T-cell (primary cell): ENCODE results near the gene TRMT1. TPM values are rescaled to one million over a fixed set of nuclear protein-coding genes. Genes with fewer than 3 reads are reported as not detected.

ENCODE experiments used
- ATAC-seq, 4 experiments: fragments of 200-7000 bp in 3 of 4; fragments of 150-1000 bp in 1 of 4; cut with Tn5 transposase; replicated peaks in 1 of 4; 1 replicate in 3 of 4; 2 replicates in 1 of 4; pipeline ENCODE4 v1.10.0; 2021; ENCODE audit warnings: moderate library complexity in 3 of 4, mild to moderate bottlenecking in 2 of 4, moderate number of reproducible peaks in 1 of 4
- CTCF ChIA-PET, 2 donors: fragments of 300-600 bp; sonication (Branson Sonifier 250); formaldehyde crosslinking; loops; one replicate each; lab custom pipeline; 2022; ENCODE audit warnings: antibody characterized with exemption in 2 of 2; lab: Charles Lee
- POLR2A ChIA-PET, 2 donors: fragments of 300-600 bp; sonication (Branson Sonifier 250); formaldehyde crosslinking; loops; one replicate each; lab custom pipeline; 2022; ENCODE audit warnings: antibody characterized with exemption in 2 of 2; lab: Charles Lee
- DNase-seq, 35 experiments: peaks; one replicate each; pipeline versions ENCODE4 v3.0.0 to v3.0.0-alpha.2; 2013 to 2023
- H3K27ac ChIP-seq: one replicate; pipeline ENCODE4 v1.5.1; 2013; ENCODE audit warnings: low read length
- H3K27me3 ChIP-seq, 2 experiments: replicated peaks in 1 of 2; 1 replicate in 1 of 2; 2 replicates in 1 of 2; pipeline versions ENCODE4 v1.6.1 to v1.7.0; 2013; ENCODE audit warnings: low read length in 1 of 2, mixed read lengths in 1 of 2; ENCODE audit not compliant: control insufficient read depth in 2 of 2, insufficient read depth in 2 of 2; ENCODE audit errors: extremely low read depth in 1 of 2
- H3K36me3 ChIP-seq, 2 donors: 1 replicate in 1 of 2; 2 replicates in 1 of 2; pipeline versions ENCODE4 v1.6.1 to v1.7.0; 2013; ENCODE audit warnings: low read length in 1 of 2; ENCODE audit not compliant: control insufficient read depth in 2 of 2, insufficient read depth in 1 of 2; ENCODE audit errors: extremely low read depth in 1 of 2
- H3K4me1 ChIP-seq, 2 experiments: 1 replicate in 1 of 2; 2 replicates in 1 of 2; pipeline versions ENCODE4 v1.6.1 to v1.7.0; 2013; ENCODE audit warnings: low read length in 2 of 2, mixed read lengths in 1 of 2; ENCODE audit not compliant: insufficient read depth in 2 of 2, control insufficient read depth in 1 of 2; ENCODE audit errors: extremely low read depth in 1 of 2
- H3K4me3 ChIP-seq, 2 donors: 1 replicate in 1 of 2; 2 replicates in 1 of 2; pipeline versions ENCODE4 v1.5.1 to v1.7.0; 2013; ENCODE audit warnings: mild to moderate bottlenecking in 2 of 2, low read length in 1 of 2, moderate library complexity in 1 of 2; ENCODE audit not compliant: control insufficient read depth in 1 of 2; ENCODE audit errors: extremely low read depth in 1 of 2
- H3K9me3 ChIP-seq: 2 replicates; pipeline ENCODE4 v1.7.0; 2013
- H3K27ac Mint-ChIP-seq, 2 donors: one replicate each; pipeline ENCODE4 v1.8.0; 2020 to 2021; ENCODE audit warnings: mild to moderate bottlenecking in 2 of 2, mixed read lengths in 2 of 2
- H3K27me3 Mint-ChIP-seq, 2 donors: one replicate each; pipeline ENCODE4 v1.8.0; 2021 to 2022; ENCODE audit warnings: mixed read lengths in 2 of 2
- H3K36me3 Mint-ChIP-seq: one replicate; pipeline ENCODE4 v1.8.0; 2021; ENCODE audit warnings: mixed read lengths
- H3K4me1 Mint-ChIP-seq, 3 donors: one replicate each; pipeline ENCODE4 v1.8.0; 2020 to 2022; ENCODE audit warnings: mixed read lengths in 3 of 3, mild to moderate bottlenecking in 1 of 3
- H3K4me3 Mint-ChIP-seq, 3 donors: one replicate each; pipeline ENCODE4 v1.8.0; 2020 to 2022; ENCODE audit warnings: mild to moderate bottlenecking in 3 of 3, mixed read lengths in 3 of 3, moderate library complexity in 3 of 3
- H3K9me3 Mint-ChIP-seq, 3 donors: one replicate each; pipeline ENCODE4 v1.8.0; 2020 to 2022; ENCODE audit warnings: mixed read lengths in 3 of 3
- whole genome bisulfite sequencing: methylation state at CpG from one replicate; pipeline ENCODE4 v1.1.5; 2013; ENCODE audit warnings: missing lambda C conversion rate; ENCODE audit not compliant: insufficient coverage; 5-methylcytosine and 5-hydroxymethylcytosine counted together
- total RNA-seq, 35 experiments: library from RNA in 6 of 35; stranded (reverse) in 6 of 35; fragments of 120-200 nt in 1 of 35; gene quantifications; one replicate each; pipeline versions ENCODE4 v1.2.1 to v1.2.4 and lab custom pipeline; 2013 to 2026

The TRMT1 gene
- total RNA-seq, 5 donors from 2014 or later (not counting 1 experiment from before 2014, with no cell fraction given) = 68.9 to 121 (median 95.6) TPM

DNA sequence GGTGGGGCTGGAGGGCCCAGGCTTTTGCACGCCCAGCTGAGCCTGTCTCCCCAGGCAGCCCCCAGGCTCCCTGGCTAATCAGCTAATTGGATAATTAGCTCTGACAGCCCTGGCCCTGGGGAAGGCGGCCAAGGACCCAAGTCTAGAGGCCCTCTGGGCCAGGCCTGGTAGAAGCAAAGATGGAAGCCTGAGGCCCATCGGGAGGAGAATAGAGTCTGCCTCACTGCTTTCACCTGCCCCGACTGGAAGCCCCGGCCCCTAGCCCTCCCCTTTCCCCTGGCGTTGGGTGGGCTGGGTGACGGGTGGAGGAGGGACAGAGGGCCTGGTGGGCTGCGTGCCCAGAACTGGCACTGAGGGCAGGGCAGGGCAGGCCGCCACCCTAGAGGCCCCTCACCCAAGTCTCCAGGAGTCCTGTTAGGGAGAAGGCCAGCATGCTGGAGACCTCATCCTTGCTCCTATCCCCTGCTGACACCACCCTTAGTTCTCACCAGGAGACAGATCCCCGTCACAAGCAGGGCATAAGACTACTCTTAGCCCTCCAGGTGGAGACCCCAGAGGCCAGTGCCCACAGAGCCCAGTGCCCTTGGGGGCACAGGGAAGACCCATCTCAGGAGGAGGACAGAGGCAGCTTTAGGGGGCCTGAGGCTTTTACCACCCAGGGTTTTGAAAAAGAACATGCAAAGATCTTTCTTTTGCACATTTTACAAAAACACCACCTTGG, 25.9 kb downstream of the TRMT1 start:
- Histone ChIP-seq H3K4me3 (no peak overlapping the region), H3K36me3 (no peaks in the 10 kb centered on the region), H3K27me3 (peaks cover 0 to 28% of the 10 kb centered on the region in 2 experiments), H3K27ac (no peak overlapping the region), H3K9me3 (no peaks in the 10 kb centered on the region), H3K4me1 (peaks cover 4 to 15% of the 10 kb centered on the region in 2 experiments)
- no peak for DNase-seq
- peaks cover 0 to 4% of the 10 kb centered on the region in 2 donors for H3K27me3 Mint-ChIP-seq
- peaks cover 4 to 10% (median 9%) of the 10 kb centered on the region in 3 donors for H3K4me1 Mint-ChIP-seq
- CTCF ChIA-PET = no interaction called here
- ATAC-seq = no peak
- H3K4me3 Mint-ChIP-seq = no peak overlapping the region
- H3K9me3 Mint-ChIP-seq = no peaks in the 10 kb centered on the region
- WGBS = 84% methylated on average over 2 of the region's 10 CpGs
- H3K36me3 Mint-ChIP-seq = no peaks in the 10 kb centered on the region
- POLR2A ChIA-PET = no interaction called here
- peak overlapping the region in 1 of 2 donors; percentile 11 for H3K27ac Mint-ChIP-seq

DNA sequence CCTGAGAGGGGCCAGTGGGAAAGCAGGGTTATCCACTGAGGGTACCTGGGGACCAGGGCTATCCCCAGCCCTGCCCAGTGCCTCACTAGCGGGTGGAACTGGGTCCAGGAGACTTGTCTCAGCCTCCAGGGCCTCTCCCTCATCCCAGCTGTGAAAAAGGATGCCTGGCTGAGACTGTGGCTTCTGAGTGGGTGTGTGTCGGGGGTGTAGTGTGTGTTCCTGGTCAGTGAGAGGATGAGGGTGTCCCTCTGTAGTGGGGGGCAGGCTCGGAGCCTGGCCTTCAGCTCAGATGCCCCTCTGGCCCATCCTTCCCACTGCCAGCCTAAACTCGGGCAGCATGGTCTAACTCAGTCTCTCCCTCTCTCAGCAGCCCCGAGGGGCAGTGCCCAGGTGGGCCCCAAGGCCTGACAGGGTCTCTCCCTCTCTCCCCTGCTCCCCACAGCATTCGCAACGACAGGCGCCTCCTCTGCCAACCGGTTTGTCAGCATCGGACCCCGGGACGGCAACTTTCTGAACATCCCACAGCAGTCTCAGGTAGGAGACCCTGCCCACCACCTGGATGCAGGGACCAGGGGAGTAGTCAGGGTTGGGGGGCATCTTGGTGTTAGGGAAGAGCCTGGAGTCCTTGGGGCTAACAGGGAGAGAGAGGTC, 26.6 kb downstream of the TRMT1 start:
- no peaks in the 10 kb centered on the region for H3K9me3 Mint-ChIP-seq
- no peak overlapping the region for H3K27ac ChIP-seq
- H3K36me3 Mint-ChIP-seq = no peaks in the 10 kb centered on the region
- peaks cover 0 to 26% of the 10 kb centered on the region in 2 experiments for H3K27me3 ChIP-seq
- H3K4me3 ChIP-seq = no peak overlapping the region
- no peak overlapping the region for H3K4me3 Mint-ChIP-seq
- H3K9me3 ChIP-seq = no peaks in the 10 kb centered on the region
- peaks cover 4 to 10% (median 9%) of the 10 kb centered on the region in 3 donors for H3K4me1 Mint-ChIP-seq
- H3K27ac Mint-ChIP-seq = no peak overlapping the region
- peaks cover 0 to 4% of the 10 kb centered on the region in 2 donors for H3K27me3 Mint-ChIP-seq
- ChIA-PET CTCF (no interaction called here), POLR2A (no interaction called here)
- peaks cover 2 to 8% of the 10 kb centered on the region in 2 experiments for H3K4me1 ChIP-seq
- ATAC-seq = no peak
- 70% methylated on average over 3 of the region's 12 CpGs for WGBS
- DNase-seq = no peak
- no peaks in the 10 kb centered on the region for H3K36me3 ChIP-seq

DNA sequence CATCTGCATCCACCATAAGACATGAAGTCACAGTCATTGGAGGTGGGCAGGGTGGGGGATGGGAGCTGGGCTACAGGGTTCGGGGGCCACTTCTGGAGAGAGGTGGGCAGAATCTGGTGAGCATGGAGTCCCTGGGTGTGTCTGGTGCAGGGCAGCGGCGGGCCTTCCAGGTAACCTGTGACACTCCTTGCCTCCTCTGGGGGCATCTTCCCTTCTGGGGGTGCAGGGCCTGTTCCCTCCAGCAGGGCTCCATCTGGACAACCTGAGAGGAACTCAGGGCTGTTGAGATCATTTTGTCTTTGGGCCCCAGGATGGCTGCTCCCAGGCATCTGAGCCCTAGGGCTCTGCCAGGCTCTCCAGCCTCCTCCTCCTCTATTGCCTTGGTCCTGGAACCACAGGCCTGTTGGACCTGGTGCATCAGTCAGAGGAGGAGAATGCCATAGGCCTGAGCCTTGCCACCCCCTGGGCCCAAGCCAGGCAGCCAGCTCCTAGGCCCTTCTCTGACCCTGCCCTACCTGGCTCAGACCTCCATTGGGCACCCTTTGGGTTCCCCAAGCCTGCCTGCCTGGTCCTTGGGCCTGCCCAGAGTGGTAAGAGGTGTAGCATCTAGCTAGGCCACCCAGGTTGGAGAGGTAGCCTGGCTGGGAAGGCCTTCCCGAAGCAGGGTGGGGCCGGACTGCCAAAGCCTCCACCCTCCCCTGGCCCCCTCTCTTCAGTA, 27.2 kb downstream of the TRMT1 start:
- H3K27me3 Mint-ChIP-seq = peaks cover 0 to 1% of the 10 kb centered on the region in 2 donors
- no peak overlapping the region for H3K4me3 ChIP-seq
- H3K27ac ChIP-seq = no peak overlapping the region
- H3K4me3 Mint-ChIP-seq = no peak overlapping the region
- peaks cover 2 to 4% (median 3%) of the 10 kb centered on the region in 3 donors for H3K4me1 Mint-ChIP-seq
- 76% methylated on average over 3 of the region's 5 CpGs for WGBS
- ATAC-seq = peak in 1 of 4 experiments; percentile 55
- ChIA-PET CTCF (interaction anchor here in 1 of 2 donors (0.5 kb wide), 1 partner anchor 501 kb away, joined by 3 read pairs; no protein-coding TSS in a partner anchor), POLR2A (no interaction called here)
- peaks cover 0 to 4% of the 10 kb centered on the region in 2 experiments for H3K4me1 ChIP-seq
- no peaks in the 10 kb centered on the region for H3K36me3 Mint-ChIP-seq
- no peaks in the 10 kb centered on the region for H3K36me3 ChIP-seq
- DNase-seq = peak in 6 of 35 experiments; percentile 28 to 41 (median 35)
- no peaks in the 10 kb centered on the region for H3K9me3 Mint-ChIP-seq
- no peaks in the 10 kb centered on the region for H3K9me3 ChIP-seq
- H3K27me3 ChIP-seq = peaks cover 0 to 20% of the 10 kb centered on the region in 2 experiments
- no peak overlapping the region for H3K27ac Mint-ChIP-seq

DNA sequence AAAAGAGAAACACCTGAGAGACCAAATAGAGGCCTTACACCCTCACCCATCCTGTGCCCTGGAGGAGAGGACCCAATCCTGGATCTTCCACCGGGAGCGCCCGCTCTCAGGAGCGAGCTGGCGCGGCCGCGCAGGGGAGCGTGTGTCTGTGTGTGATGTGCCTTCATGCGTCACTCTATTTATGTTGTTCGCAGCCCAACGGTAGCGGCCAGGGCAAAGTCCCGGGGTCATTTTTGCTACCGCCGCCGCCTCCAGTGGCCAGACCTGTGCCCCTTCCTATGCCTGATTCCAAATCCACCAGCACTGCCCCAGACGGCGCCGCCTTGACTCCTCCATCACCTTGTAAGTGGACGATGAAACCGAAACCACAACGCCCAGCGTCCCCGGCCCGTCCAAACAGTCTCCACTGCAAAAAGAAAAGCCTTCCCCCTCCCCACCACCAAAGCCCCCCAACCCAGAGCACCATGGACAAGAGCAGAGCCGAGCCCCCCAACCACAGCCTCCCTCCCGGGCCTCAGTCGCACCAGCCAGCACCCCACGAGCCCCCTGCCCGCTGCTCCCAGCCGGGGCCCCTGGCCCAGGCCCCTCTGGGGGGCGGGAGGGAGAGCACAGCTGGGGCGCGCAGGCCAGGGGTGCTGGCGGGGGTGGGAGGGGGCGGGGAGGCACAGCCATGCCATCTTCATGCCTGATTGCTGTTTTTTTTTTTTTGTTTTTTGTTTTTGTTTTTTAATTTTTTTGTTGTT, 28.6 kb downstream of the TRMT1 start:
- Histone ChIP-seq H3K4me3 (no peak overlapping the region), H3K9me3 (no peaks in the 10 kb centered on the region), H3K4me1 (no peaks in the 10 kb centered on the region), H3K36me3 (no peaks in the 10 kb centered on the region), H3K27ac (no peak overlapping the region), H3K27me3 (peaks cover 0 to 13% of the 10 kb centered on the region in 2 experiments)
- 90% methylated on average over 23 of the region's 37 CpGs for WGBS
- H3K36me3 Mint-ChIP-seq = no peaks in the 10 kb centered on the region
- no peaks in the 10 kb centered on the region for H3K4me1 Mint-ChIP-seq
- H3K27ac Mint-ChIP-seq = no peak overlapping the region
- ChIA-PET CTCF (no interaction called here), POLR2A (no interaction called here)
- H3K9me3 Mint-ChIP-seq = no peaks in the 10 kb centered on the region
- no peak for DNase-seq
- ATAC-seq = no peak
- peaks cover 0 to 1% of the 10 kb centered on the region in 2 donors for H3K27me3 Mint-ChIP-seq
- no peak overlapping the region for H3K4me3 Mint-ChIP-seq

DNA sequence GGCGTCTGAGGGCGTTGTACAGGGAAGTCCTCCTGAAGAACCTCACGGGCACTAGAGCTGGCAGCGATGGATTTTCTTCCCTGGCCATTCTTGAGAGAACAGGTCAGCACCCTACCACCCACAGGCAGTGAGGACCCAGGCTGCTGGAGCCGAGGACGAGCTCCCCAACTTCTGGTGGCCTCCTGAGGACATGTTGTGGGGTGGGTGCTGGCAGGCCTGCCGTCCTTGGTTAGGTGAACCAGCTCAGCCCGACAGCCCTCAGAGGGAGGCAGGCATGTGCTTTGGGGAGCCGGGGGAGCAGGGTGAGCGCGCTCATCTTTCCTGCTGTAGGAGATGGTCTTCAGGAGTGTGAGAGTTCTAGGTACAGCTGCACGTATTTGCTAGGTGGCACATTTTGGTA, 29.2 kb downstream of the TRMT1 start:
- H3K4me3 Mint-ChIP-seq = no peak overlapping the region

DNA sequence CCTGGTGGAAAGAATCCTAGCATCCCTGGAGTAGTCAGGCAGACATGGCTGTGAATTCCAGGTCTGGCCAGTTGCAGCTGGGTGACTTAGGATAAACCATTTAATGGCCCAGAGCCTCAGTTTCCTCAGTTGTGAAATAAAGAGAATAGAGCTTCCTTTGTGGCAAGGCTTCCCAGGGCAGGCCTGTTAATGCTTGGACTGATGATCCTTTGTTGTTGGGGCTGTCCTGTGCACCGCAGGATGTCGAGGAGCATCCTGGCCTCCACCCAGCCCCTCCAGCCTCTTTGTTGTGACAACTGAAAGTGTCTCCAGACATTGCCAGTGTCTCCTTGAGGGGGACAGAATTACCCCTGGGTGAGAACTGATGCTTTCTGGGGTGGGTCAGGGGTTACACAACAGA, 30.2 kb downstream of the TRMT1 start:
- Histone ChIP-seq H3K27me3 (peaks cover 0 to 13% of the 10 kb centered on the region in 2 experiments), H3K4me3 (no peak overlapping the region), H3K9me3 (no peaks in the 10 kb centered on the region), H3K36me3 (no peaks in the 10 kb centered on the region), H3K4me1 (no peaks in the 10 kb centered on the region), H3K27ac (no peak overlapping the region)
- Mint-ChIP-seq H3K4me3 (no peak overlapping the region), H3K9me3 (no peaks in the 10 kb centered on the region), H3K27ac (no peak overlapping the region), H3K27me3 (peaks cover 0 to 1% of the 10 kb centered on the region in 2 donors), H3K4me1 (no peaks in the 10 kb centered on the region), H3K36me3 (no peaks in the 10 kb centered on the region)
- ATAC-seq (no peak), DNase-seq (no peak)
- POLR2A ChIA-PET = no interaction called here
- CTCF ChIA-PET = interaction anchor here in 1 of 2 donors (0.5 kb wide), 1 partner anchor 107 kb away, joined by 6 read pairs; no protein-coding TSS in a partner anchor
- 100% methylated on average over 1 of the region's 2 CpGs for WGBS

More for the DNA sequence above, 29.2 kb downstream of the TRMT1 start:
- 100% methylated on average over 2 of the region's 12 CpGs for WGBS
- DNase-seq (no peak), ATAC-seq (no peak)
- H3K4me1 Mint-ChIP-seq = no peaks in the 10 kb centered on the region
- ChIA-PET CTCF (no interaction called here), POLR2A (no interaction called here)
- no peaks in the 10 kb centered on the region for H3K36me3 Mint-ChIP-seq
- Histone ChIP-seq H3K4me3 (no peak overlapping the region), H3K27me3 (peaks cover 0 to 13% of the 10 kb centered on the region in 2 experiments), H3K27ac (no peak overlapping the region), H3K4me1 (no peaks in the 10 kb centered on the region), H3K36me3 (no peaks in the 10 kb centered on the region), H3K9me3 (no peaks in the 10 kb centered on the region)
- H3K27me3 Mint-ChIP-seq = peaks cover 0 to 1% of the 10 kb centered on the region in 2 donors
- no peak overlapping the region for H3K27ac Mint-ChIP-seq
- no peaks in the 10 kb centered on the region for H3K9me3 Mint-ChIP-seq
